Mucosa of gallbladder (tissue), 1 donor: ENCODE data around the gene CYP46A1. TPM values are rescaled to one million over a fixed set of nuclear protein-coding genes. Genes with fewer than 3 reads are reported as not detected.
"Not testable (repeated sequence)": the region's sequence is repeated elsewhere in the genome, so short reads cannot be mapped to it uniquely, and the experiment has no call there.

ENCODE experiments used
- DNase-seq: peaks from one replicate; pipeline ENCODE4 v3.0.0-alpha.2; 2020; ENCODE audit warnings: low spot score
- total RNA-seq: library from RNA; stranded (reverse); gene quantifications from one replicate; pipeline ENCODE4 v1.2.1, GENCODE V29; 2021
- donor health status: DM: no; HTN: no; CAD: no.

Gene CYP46A1
- total RNA-seq, 1 donor from 2014 or later: 1.8 TPM

- DNase-seq: no peak
These were observed 73.4 kb downstream of the CYP46A1 start for GRCh38 chr14:99757331-99758070.

DNA sequence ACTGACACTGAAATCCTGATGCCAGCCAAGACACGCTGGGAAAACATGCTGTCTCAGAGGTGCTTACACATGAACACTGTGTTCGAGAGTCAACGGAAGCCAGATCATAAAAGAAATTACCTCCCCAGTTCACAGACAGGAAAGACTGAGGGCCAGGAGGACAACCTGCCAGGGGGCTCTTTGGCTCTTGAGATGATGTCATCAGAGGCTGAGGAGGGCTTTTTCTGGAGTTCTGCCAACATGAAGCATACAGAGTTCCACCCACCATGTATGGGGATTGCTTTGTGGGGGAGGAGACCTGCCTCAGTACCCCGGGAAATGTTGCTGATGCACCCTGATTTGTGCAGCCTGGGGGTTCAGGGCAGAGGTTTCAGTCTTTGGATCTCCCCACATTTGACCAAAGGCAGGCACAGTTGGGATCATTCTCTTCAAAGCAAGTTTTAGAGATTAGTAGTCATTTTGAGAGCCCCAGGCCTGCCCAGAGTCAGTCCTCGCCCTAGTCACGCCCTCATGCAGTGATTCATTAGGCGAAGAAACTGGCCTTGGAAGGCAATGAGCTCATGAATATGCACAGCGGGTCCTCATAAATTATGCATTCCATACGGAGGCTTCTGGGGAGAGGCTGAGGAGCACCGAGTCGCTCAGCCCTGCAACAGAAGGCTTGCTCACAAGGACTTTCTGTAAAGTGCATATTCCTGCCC, 74.2 kb downstream of the CYP46A1 start:
- no peak for DNase-seq

DNA sequence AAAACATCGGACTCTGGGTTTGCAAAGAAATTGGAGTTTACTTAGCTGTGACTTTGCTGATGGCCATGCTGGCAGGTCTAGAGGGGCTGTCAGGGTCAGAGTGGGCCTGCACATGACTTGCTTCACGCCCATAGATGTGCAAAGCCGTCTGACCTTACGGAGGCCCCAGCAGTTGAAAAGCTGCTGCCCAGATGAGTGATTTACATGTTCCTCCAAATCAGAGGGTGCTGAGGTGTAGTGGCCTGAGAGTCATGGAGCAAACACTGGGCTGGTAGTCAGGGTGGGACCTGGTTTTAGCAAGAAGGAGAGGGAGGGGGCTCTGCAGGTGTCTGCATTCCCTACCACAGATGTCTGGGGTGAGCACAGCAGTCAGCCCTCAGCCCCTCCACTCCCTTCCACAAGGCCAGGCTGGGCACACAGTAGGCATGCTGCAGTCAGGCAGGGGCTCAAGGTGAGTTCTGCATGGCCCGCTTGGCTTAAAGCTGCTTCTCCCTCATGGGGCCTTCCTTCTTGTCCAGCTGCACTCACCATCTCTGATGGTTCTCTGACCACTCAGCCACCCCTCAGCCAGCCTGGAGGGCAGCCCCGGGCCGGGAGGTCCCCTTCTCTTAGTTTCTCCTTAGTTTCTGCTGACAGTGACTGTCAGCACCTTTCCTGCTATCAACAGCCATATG, 74.9 kb downstream of the CYP46A1 start:
- DNase-seq: no peak

DNA sequence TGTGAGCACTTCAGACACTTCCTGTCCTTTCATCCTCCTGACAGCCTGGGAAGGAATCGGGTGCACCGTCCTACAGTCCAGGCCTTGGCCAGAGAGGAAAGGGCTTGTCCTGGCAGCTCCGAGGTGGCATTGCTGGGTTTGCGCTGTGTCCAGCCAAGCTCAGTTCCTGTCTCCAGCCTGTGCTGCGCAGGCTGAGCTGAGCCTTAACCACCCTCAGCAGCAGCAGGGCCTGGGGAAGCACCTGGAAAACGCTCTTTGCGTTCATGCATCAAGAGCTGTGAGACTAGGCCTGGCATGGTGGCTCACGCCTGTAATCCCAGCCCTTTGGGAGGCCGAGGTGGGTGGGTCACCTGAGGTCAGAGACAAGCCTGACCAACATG, 75.4 kb downstream of the CYP46A1 start:
- no peak for DNase-seq

DNA sequence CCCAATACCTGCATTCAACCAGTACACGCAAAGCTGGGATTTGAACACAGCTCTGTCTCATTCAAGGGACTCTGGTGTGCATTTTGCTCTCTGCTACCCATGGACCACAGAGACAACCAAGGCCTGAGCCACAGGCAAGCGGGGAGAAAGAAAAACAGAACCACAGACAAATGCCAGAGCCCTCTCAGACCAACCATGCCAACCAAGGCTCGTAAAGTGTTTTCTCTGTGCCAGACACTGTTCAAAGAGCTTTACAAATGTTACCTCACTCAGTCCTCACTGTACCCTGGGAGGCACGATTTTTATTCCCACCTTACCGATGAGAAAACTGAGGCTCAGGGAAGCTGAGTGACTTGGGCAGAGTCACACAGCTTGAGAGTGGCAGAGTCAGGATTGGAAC, 76.7 kb downstream of the CYP46A1 start:
- DNase-seq: no peak

DNA sequence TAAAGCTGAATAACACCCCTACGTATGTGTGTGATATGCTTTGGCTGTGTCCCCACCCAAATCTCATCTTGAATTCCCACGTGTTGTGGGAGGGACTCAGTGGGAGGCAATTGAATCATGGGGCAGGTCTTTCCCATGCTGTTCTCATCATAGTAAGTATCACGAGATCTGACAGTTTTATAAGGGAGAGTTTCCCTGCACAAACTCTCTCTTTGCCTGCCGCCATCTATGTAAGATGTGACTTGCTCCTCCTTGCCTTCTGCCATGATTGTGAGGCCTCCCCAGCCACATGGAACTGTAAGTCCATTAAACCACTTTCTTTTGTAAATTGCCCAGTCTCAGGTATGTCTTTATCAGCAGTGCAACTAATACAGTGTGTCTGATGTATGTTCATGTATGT, 78.8 kb downstream of the CYP46A1 start:
- DNase-seq: not testable (repeated sequence)

GRCh38 chr14:99763527-99764221, 79.6 kb downstream of the CYP46A1 start:
- DNase-seq: no peak

DNA sequence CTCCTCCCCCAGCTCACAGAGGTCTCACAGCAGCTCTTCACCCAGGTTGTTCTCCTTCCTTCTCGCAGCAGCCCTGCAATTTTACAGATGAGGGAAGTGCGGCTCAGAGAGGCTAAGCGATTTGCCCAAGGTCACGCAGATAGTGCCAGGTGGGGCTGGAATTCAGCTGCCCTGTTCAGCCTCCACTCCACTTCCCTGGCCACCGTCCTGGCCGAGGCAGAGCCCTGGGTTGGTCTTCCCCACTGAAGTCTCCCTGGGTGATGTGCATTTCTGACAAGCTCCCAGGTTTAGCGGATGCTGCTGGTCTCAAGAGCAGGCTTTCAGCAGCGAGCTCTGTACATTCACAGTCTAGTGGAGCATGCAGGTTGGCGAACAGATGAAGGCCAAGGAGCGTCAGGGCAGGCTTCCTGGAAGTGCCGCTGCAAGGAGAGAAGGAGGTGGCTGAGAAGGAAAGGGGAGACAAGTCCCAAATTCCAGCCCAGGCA, 80.2 kb downstream of the CYP46A1 start:
- DNase-seq: no peak

DNA sequence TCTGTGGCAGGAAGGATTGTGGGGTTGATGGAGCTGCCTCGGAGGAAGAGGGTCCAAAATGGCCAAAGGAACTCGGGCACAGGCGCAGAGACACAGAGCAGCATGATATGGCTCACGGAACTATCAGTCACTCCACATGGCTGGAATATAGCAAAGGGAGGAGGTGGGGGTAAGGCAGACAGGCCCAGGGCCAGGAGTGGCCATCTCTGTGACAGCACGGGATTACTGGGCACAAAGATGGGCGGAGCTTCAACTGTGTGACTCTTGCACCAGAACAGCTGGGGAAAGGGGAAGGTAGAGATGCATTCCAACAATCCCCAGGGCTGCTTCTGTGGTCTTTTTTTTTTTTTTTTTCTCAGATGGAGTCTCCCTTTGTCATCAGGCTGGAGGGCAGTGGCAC, 84.3 kb downstream of the CYP46A1 start:
- no peak for DNase-seq

GRCh38 chr14:99769123-99769522, 85.0 kb downstream of the CYP46A1 start:
- no peak for DNase-seq

DNA sequence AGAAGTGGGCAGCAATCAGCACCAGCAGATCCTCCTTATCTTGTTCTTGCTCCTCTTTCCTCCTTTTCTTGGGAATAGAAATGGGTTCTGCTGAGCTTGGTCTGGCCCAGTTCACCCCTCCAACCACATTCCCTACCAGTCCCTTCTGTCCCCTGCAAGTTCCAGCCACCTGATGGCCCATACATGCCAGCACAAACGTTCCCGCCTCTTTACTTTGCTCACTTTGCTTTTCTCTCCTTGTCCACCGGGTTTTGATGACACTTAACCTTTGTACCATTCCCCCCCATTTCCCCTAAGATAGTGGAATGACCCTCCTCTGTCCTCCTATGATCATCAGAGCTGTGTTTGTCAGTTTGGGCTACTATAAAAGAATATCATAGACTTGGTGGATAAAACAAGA, 85.7 kb downstream of the CYP46A1 start:
- no peak for DNase-seq

- DNase-seq: no peak
These were observed 88.5 kb downstream of the CYP46A1 start for GRCh38 chr14:99772371-99773283.

DNA sequence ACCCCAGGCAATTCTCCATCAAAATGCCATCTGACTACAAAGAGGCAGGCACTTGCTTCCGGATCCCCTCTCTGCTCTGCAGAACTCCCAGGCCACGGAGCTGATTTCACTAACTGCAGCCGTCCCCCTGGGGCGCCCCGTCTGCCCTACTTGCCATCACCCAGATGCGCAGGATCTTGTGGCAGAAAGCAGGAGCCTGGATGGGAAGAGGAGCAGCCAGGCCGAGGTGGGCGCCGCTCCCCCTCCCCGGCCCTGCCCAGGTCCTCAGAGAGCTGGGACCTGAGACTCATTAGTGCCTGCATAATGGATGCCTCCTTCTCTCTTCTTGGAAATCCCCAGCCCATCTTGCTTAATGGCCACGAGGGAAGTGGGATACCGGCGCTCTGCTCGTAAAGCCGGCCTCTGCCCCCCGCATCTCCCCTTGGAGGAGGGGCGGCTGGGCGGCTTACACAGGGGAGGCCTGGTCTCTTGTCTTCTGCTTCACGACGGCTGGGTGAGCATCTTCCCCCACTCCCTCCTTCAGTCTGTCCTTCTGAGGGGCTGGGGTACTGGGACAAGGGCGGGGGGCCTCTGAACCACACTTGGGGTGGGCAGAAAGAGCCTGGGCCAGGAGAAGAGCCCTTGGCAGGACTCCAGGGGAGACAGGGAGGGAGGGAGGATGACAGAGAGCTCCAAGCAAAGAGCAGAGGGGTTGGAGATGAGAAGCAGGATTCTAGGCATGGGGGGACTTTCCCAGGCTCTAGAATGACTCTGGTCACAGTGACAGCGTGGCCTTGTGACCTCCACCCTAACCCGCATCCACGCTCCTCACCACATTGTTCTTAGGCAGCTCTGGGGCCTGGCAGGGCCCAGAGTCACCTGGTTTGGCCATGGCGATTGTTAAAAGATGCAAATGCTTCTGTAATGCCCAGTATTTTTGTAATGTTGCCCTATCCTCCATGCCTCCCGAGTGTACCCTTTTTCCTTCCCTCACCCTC, 89.7 kb downstream of the CYP46A1 start:
- no peak for DNase-seq

DNA sequence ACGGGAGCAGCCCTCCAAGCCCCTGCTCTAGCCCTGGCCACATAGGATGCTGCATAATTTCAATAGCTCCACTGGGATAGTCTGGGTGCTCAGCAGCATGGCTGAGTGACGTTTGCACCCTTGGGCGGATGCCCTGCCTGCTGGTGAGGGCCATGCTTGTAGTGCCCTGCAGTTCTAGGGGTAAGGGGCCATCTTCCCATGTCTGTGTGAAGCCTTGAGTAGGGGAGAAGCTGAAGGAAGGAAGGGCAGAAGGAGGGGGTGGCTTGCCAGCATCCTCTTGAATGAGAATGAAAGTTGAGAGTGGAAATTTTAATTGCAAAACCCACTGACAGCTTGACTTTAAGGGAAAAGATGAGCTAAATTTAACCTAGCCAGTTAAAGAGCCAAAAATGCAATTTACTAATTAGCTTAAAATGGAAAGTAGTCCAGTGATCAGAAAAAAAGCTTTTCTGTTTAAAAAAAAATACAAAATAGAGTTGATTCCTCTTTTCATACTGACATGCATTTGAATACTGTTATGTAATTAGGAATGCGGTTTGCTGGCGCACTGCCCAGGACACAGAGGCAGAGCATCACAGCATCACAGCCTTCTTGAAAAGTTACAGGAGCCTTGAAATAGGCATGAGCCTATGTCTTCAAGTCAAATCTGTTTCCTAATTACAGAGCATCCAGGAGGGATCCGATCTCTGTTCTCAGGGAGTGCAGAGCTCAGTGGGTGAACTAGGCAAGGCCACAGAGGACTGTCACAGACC, 90.6 kb downstream of the CYP46A1 start:
- peak; percentile 62 for DNase-seq

GRCh38 chr14:99775351-99775750, 91.3 kb downstream of the CYP46A1 start:
- no peak for DNase-seq
